ENCODE data around the gene MTF2.

- TF ChIP-seq CTCF (IDR thresholded peaks at IDR 0.05) (no peak), POLR2A (IDR thresholded peaks at IDR 0.05) (no peak)
Measured at GRCh38 chr1:93178418-93178817, 99.3 kb downstream of the MTF2 start.

Data from uterus (tissue), 2 donors.